AG09309 (cell line): Measurements from ENCODE around the gene FGF14.

Source experiments
- DNase-seq: peaks from one replicate; pipeline ENCODE4 v3.0.0-alpha.2; 2010; ENCODE audit warnings: low read depth
- H3K4me3 ChIP-seq: 2 replicates; pipeline ENCODE4 v1.5.1; 2011; ENCODE audit warnings: mild to moderate bottlenecking, low read depth, low read length, moderate library complexity; ENCODE audit not compliant: control insufficient read depth
- CTCF ChIP-seq: IDR thresholded peaks from 2 replicates; pipeline ENCODE4 v1.5.1; 2011; ENCODE audit warnings: mild to moderate bottlenecking, low read depth, low read length, inconsistent platforms; ENCODE audit not compliant: insufficient read depth, control insufficient read depth; ENCODE audit errors: missing control alignments

Gene FGF14

GRCh38 chr13:101989798-101990350 is 412.0 kb downstream of the FGF14 start:
- no peak for TF ChIP-seq CTCF
- no peak overlapping the region for H3K4me3 ChIP-seq
- no peak for DNase-seq

- no peak for DNase-seq
- H3K4me3 ChIP-seq: no peak overlapping the region
- no peak for TF ChIP-seq CTCF
Measured at GRCh38 chr13:101988140-101988539, 413.7 kb downstream of the FGF14 start.

- no peak for DNase-seq
- no peak overlapping the region for H3K4me3 ChIP-seq
- no peak for TF ChIP-seq CTCF
Measured at GRCh38 chr13:101986316-101986715, 415.5 kb downstream of the FGF14 start.

- H3K4me3 ChIP-seq: no peak overlapping the region
- TF ChIP-seq CTCF: no peak
- DNase-seq: no peak
Measured at GRCh38 chr13:101985321-101985720, 416.5 kb downstream of the FGF14 start.

- H3K4me3 ChIP-seq: no peak overlapping the region
- no peak for DNase-seq
- no peak for TF ChIP-seq CTCF
Measured at GRCh38 chr13:101982903-101983302, 418.9 kb downstream of the FGF14 start.

- H3K4me3 ChIP-seq: no peak overlapping the region
- TF ChIP-seq CTCF: no peak
- no peak for DNase-seq
Measured at GRCh38 chr13:101979825-101980224, 422.0 kb downstream of the FGF14 start.
